Measurements from ENCODE around the gene TEC.

The TEC gene

DNA sequence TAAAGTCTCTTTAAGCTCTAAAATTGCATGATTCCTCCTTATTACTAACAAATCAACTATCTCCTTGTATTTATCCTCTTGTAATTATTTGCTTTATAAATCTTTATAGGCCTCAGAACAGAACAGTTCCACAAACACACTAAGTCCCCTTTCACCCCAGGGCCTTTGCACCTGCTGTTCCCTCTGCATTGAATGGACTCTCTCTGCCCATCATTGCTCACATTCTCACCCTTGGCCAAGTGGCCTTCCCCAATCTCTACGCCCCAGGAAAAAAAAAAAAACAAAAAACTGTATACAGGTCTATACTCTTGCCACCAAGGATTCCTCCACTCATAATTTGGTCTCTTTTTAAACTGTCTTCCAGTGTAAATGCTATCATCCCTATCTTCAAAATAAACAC lies 53.7 kb downstream of the TEC start:
- H2AFZ ChIP-seq (ENCODE audit: low read length), result no peak overlapping the region
- no peaks in the 10 kb centered on the region for H3K36me3 ChIP-seq (replicated peaks in 1 of 2; ENCODE audit: control insufficient read depth in 2 of 2, insufficient read depth in 2 of 2, low read length in 2 of 2)
- H2BK5ac ChIP-seq (ENCODE audit: low read length), result no peak overlapping the region
- H3K23ac ChIP-seq (ENCODE audit: low read depth, low read length, poor library complexity), result no peak overlapping the region
- H3K9ac ChIP-seq (ENCODE audit: low read depth, low read length, poor library complexity), result no peak overlapping the region
- no peak overlapping the region for H2BK120ac ChIP-seq (ENCODE audit: low read depth, low read length)
- no peaks in the 10 kb centered on the region for H3K79me1 ChIP-seq (ENCODE audit: low read depth, low read length)
- no peak for DNase-seq (ENCODE audit: low spot score)
- no peak overlapping the region for H3K27ac ChIP-seq (replicated peaks; ENCODE audit: low read length)
- H4K91ac ChIP-seq (ENCODE audit: low read depth, low read length, poor library complexity), result no peak overlapping the region
- H3K4me2 ChIP-seq (ENCODE audit: insufficient read depth, low read length, poor library complexity, severe bottlenecking), result no peak overlapping the region
- no peak overlapping the region for H2BK15ac ChIP-seq (ENCODE audit: low read length)
- no peak overlapping the region for H3K14ac ChIP-seq (ENCODE audit: low read length)
- H3K18ac ChIP-seq (ENCODE audit: low read length), result no peak overlapping the region
- no peak overlapping the region for H3K4me3 ChIP-seq (ENCODE audit: low read length in 2 of 2)
- H2BK12ac ChIP-seq (ENCODE audit: low read length), result no peak overlapping the region
- no peaks in the 10 kb centered on the region for H3K9me3 ChIP-seq (replicated peaks in 1 of 2; ENCODE audit: control insufficient read depth in 2 of 2, insufficient read depth in 1 of 2, low read depth in 1 of 2, low read length in 2 of 2)
- H3K4me1 ChIP-seq (ENCODE audit: control insufficient read depth in 2 of 2, insufficient read depth in 1 of 2, low read depth in 1 of 2, low read length in 2 of 2), result no peaks in the 10 kb centered on the region
- no peak overlapping the region for H2AK5ac ChIP-seq (ENCODE audit: low read depth, low read length)
- no peak overlapping the region for H3K4ac ChIP-seq (ENCODE audit: low read length)
- H4K8ac ChIP-seq (ENCODE audit: low read depth, low read length), result no peak overlapping the region
- no CpG with 5 or more reads among the region's 1 CpG for WGBS, 2 donors (ENCODE audit: extremely low coverage in 2 of 2, insufficient read length in 2 of 2, insufficient replicate concordance in 1 of 2)
- H3K27me3 ChIP-seq (ENCODE audit: control insufficient read depth in 3 of 3, insufficient read depth in 3 of 3, low read depth in 1 of 3, low read length in 3 of 3), result no peaks in the 10 kb centered on the region

DNA sequence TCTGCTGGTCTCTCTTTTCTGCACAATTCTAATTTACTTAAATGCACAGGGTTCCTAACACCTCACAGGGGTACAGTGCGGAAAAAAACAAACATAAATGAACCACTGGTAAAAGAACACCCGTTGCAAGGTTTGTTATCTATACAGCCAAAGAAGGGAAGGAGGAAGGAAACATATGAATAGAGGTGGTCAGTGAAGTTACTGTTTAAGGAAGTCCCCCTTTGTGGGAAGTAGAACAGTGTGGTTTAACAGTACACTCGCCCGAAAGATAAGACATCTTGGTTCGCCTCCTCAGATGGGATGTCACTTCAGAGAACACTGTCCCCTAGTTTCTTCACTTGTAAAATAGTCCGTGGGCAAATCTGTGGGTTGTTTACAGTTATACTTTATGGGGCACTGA lies 57.5 kb downstream of the TEC start:
- Histone ChIP-seq H3K4me3 (ENCODE audit: low read length in 2 of 2) (no peak overlapping the region), H3K27me3 (ENCODE audit: control insufficient read depth in 3 of 3, insufficient read depth in 3 of 3, low read depth in 1 of 3, low read length in 3 of 3) (no peaks in the 10 kb centered on the region), H3K14ac (ENCODE audit: low read length) (no peak overlapping the region), H4K91ac (ENCODE audit: low read depth, low read length, poor library complexity) (no peak overlapping the region), H3K4ac (ENCODE audit: low read length) (no peak overlapping the region), H2AFZ (ENCODE audit: low read length) (no peak overlapping the region), H3K18ac (ENCODE audit: low read length) (no peak overlapping the region), H3K9me3 (replicated peaks in 1 of 2; ENCODE audit: control insufficient read depth in 2 of 2, insufficient read depth in 1 of 2, low read depth in 1 of 2, low read length in 2 of 2) (no peaks in the 10 kb centered on the region), H3K79me1 (ENCODE audit: low read depth, low read length) (no peaks in the 10 kb centered on the region), H2BK12ac (ENCODE audit: low read length) (no peak overlapping the region), H3K23ac (ENCODE audit: low read depth, low read length, poor library complexity) (no peak overlapping the region), H4K8ac (ENCODE audit: low read depth, low read length) (no peak overlapping the region), H2BK15ac (ENCODE audit: low read length) (no peak overlapping the region), H2BK5ac (ENCODE audit: low read length) (no peak overlapping the region), H2BK120ac (ENCODE audit: low read depth, low read length) (no peak overlapping the region), H3K36me3 (replicated peaks in 1 of 2; ENCODE audit: control insufficient read depth in 2 of 2, insufficient read depth in 2 of 2, low read length in 2 of 2) (no peaks in the 10 kb centered on the region), H2AK5ac (ENCODE audit: low read depth, low read length) (no peak overlapping the region), H3K4me2 (ENCODE audit: insufficient read depth, low read length, poor library complexity, severe bottlenecking) (no peak overlapping the region), H3K9ac (ENCODE audit: low read depth, low read length, poor library complexity) (no peak overlapping the region), H3K27ac (replicated peaks; ENCODE audit: low read length) (no peak overlapping the region), H3K4me1 (ENCODE audit: control insufficient read depth in 2 of 2, insufficient read depth in 1 of 2, low read depth in 1 of 2, low read length in 2 of 2) (no peaks in the 10 kb centered on the region)
- no CpG with 5 or more reads among the region's 6 CpGs for WGBS, 2 donors (ENCODE audit: extremely low coverage in 2 of 2, insufficient read length in 2 of 2, insufficient replicate concordance in 1 of 2)
- no peak for DNase-seq (ENCODE audit: low spot score)

DNA sequence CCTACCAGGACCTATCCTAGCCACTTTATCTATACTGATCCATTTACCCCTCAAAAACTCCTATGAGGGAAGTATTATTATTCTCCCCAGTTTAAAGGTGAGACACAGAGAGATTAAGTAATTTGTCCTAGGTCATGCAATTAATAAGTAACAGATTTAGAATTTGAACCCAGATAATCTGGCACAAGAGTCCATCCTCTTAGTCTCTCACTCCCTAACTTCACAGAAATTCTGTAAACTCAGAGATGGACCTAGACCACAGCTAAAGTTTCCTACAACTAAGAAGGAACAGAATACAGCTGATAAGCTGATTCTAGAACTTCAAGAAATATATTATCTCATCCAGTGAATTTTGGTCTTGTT lies 58.7 kb downstream of the TEC start:
- no peak overlapping the region for H2BK12ac ChIP-seq (ENCODE audit: low read length)
- H3K4me2 ChIP-seq (ENCODE audit: insufficient read depth, low read length, poor library complexity, severe bottlenecking), result no peak overlapping the region
- H3K23ac ChIP-seq (ENCODE audit: low read depth, low read length, poor library complexity), result no peak overlapping the region
- H2BK15ac ChIP-seq (ENCODE audit: low read length), result no peak overlapping the region
- H3K4me1 ChIP-seq (ENCODE audit: control insufficient read depth in 2 of 2, insufficient read depth in 1 of 2, low read depth in 1 of 2, low read length in 2 of 2), result no peaks in the 10 kb centered on the region
- H3K79me1 ChIP-seq (ENCODE audit: low read depth, low read length), result no peaks in the 10 kb centered on the region
- no peaks in the 10 kb centered on the region for H3K9me3 ChIP-seq (replicated peaks in 1 of 2; ENCODE audit: control insufficient read depth in 2 of 2, insufficient read depth in 1 of 2, low read depth in 1 of 2, low read length in 2 of 2)
- no peak overlapping the region for H2AFZ ChIP-seq (ENCODE audit: low read length)
- no peaks in the 10 kb centered on the region for H3K27me3 ChIP-seq (ENCODE audit: control insufficient read depth in 3 of 3, insufficient read depth in 3 of 3, low read depth in 1 of 3, low read length in 3 of 3)
- no peak overlapping the region for H3K27ac ChIP-seq (replicated peaks; ENCODE audit: low read length)
- no peak overlapping the region for H4K91ac ChIP-seq (ENCODE audit: low read depth, low read length, poor library complexity)
- H3K36me3 ChIP-seq (replicated peaks in 1 of 2; ENCODE audit: control insufficient read depth in 2 of 2, insufficient read depth in 2 of 2, low read length in 2 of 2), result no peaks in the 10 kb centered on the region
- no peak overlapping the region for H2BK5ac ChIP-seq (ENCODE audit: low read length)
- no peak overlapping the region for H4K8ac ChIP-seq (ENCODE audit: low read depth, low read length)
- no peak overlapping the region for H3K18ac ChIP-seq (ENCODE audit: low read length)
- H2BK120ac ChIP-seq (ENCODE audit: low read depth, low read length), result no peak overlapping the region
- no peak overlapping the region for H3K9ac ChIP-seq (ENCODE audit: low read depth, low read length, poor library complexity)
- H3K14ac ChIP-seq (ENCODE audit: low read length), result no peak overlapping the region
- no peak for DNase-seq (ENCODE audit: low spot score)
- no peak overlapping the region for H3K4ac ChIP-seq (ENCODE audit: low read length)
- no peak overlapping the region for H2AK5ac ChIP-seq (ENCODE audit: low read depth, low read length)
- no peak overlapping the region for H3K4me3 ChIP-seq (ENCODE audit: low read length in 2 of 2)

DNA sequence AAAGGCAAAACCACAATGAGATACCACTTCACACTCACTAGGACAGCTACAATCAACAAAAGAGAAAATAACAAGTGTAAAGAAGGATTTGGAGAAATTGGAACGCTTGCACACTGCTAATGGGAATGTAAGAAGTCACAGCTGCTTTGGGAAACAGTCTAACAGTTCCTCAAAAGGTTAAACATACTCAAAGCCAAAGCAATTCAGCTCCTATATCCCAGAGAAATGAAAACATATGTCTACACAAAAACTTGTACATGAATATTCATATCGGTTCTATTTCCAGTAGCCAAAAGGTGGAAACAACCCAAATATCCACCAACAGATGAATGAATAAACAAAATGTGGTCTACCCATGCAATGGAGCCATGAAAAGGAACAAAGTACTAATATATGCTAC lies 64.0 kb downstream of the TEC start:
- Histone ChIP-seq H2AK5ac (ENCODE audit: low read depth, low read length) (no peak overlapping the region), H2BK12ac (ENCODE audit: low read length) (no peak overlapping the region)
- no CpG with 5 or more reads among the region's 2 CpGs for WGBS, 2 donors (ENCODE audit: extremely low coverage in 2 of 2, insufficient read length in 2 of 2, insufficient replicate concordance in 1 of 2)

More for the DNA sequence above, 64.0 kb downstream of the TEC start:
- no peak overlapping the region for H3K18ac ChIP-seq (ENCODE audit: low read length)
- H2AFZ ChIP-seq (ENCODE audit: low read length), result no peak overlapping the region
- no peak overlapping the region for H3K4me3 ChIP-seq (ENCODE audit: low read length in 2 of 2)
- H3K27me3 ChIP-seq (ENCODE audit: control insufficient read depth in 3 of 3, insufficient read depth in 3 of 3, low read depth in 1 of 3, low read length in 3 of 3), result no peaks in the 10 kb centered on the region
- H3K4ac ChIP-seq (ENCODE audit: low read length), result no peak overlapping the region
- no peak overlapping the region for H4K8ac ChIP-seq (ENCODE audit: low read depth, low read length)
- H3K9ac ChIP-seq (ENCODE audit: low read depth, low read length, poor library complexity), result no peak overlapping the region
- no peak overlapping the region for H3K23ac ChIP-seq (ENCODE audit: low read depth, low read length, poor library complexity)
- no peak for DNase-seq (ENCODE audit: low spot score)
- no peak overlapping the region for H2BK120ac ChIP-seq (ENCODE audit: low read depth, low read length)
- H3K4me1 ChIP-seq (ENCODE audit: control insufficient read depth in 2 of 2, insufficient read depth in 1 of 2, low read depth in 1 of 2, low read length in 2 of 2), result no peaks in the 10 kb centered on the region
- no peak overlapping the region for H2BK15ac ChIP-seq (ENCODE audit: low read length)
- no peak overlapping the region for H3K4me2 ChIP-seq (ENCODE audit: insufficient read depth, low read length, poor library complexity, severe bottlenecking)
- no peaks in the 10 kb centered on the region for H3K36me3 ChIP-seq (replicated peaks in 1 of 2; ENCODE audit: control insufficient read depth in 2 of 2, insufficient read depth in 2 of 2, low read length in 2 of 2)
- no peaks in the 10 kb centered on the region for H3K79me1 ChIP-seq (ENCODE audit: low read depth, low read length)
- H3K14ac ChIP-seq (ENCODE audit: low read length), result no peak overlapping the region
- no peak overlapping the region for H2BK5ac ChIP-seq (ENCODE audit: low read length)
- H3K9me3 ChIP-seq (replicated peaks in 1 of 2; ENCODE audit: control insufficient read depth in 2 of 2, insufficient read depth in 1 of 2, low read depth in 1 of 2, low read length in 2 of 2), result no peaks in the 10 kb centered on the region
- no peak overlapping the region for H3K27ac ChIP-seq (replicated peaks; ENCODE audit: low read length)
- no peak overlapping the region for H4K91ac ChIP-seq (ENCODE audit: low read depth, low read length, poor library complexity)

Data from neuronal stem cell (in vitro differentiated cells).